IMR-90 (cell line): ENCODE measurements around the gene PRRC2A. TPM values are rescaled to one million over a fixed set of nuclear protein-coding genes. Genes with fewer than 3 reads are reported as not detected.

Source experiments
- ATAC-seq: fragments of 200-7000 bp; cut with Tn5 transposase; 2 replicates; pipeline ENCODE4 v1.9.1; 2020; ENCODE audit warnings: low read depth, mild to moderate bottlenecking, moderate library complexity
- BruUV-seq: library from RNA; stranded (reverse); fragments of 400-500 nt; replicated peaks from 2 replicates; lab custom pipeline; 2021; lab: Mats Ljungman, UMichigan
- CTCF ChIA-PET: fragments of 300-600 bp; formaldehyde crosslinking; extraction: SDS; loops from one replicate; lab custom pipeline; 2021; ENCODE audit warnings: antibody characterized with exemption; lab: Yijun Ruan, JAX
- POLR2A ChIA-PET: fragments of 300-600 bp; sonication (Branson Sonifier 250); formaldehyde crosslinking; loops from one replicate; lab custom pipeline; 2022; ENCODE audit warnings: antibody characterized with exemption; ENCODE audit not compliant: unreplicated experiment; lab: Charles Lee
- DNase-seq: peaks from one replicate; pipeline ENCODE4 v3.0.0; 2013
- H2AFZ ChIP-seq: replicated peaks from 2 replicates; pipeline ENCODE3; 2013; ENCODE audit warnings: low read length, mild to moderate bottlenecking; ENCODE audit not compliant: poor library complexity
- H2AK5ac ChIP-seq: 2 replicates; pipeline ENCODE4 v1.6.1; 2013; ENCODE audit warnings: low read depth, low read length, inconsistent platforms
- H2AK9ac ChIP-seq: replicated peaks from 2 replicates; pipeline ENCODE3; 2013; ENCODE audit warnings: mild to moderate bottlenecking, low read depth, low read length, moderate library complexity; ENCODE audit not compliant: poor library complexity
- H2BK120ac ChIP-seq: 2 replicates; pipeline ENCODE4 v1.6.1; 2013; ENCODE audit warnings: low read depth, low read length, inconsistent platforms
- H2BK15ac ChIP-seq: 3 replicates; pipeline ENCODE4 v1.6.1; 2013; ENCODE audit warnings: low read depth, low read length, inconsistent platforms
- H2BK20ac ChIP-seq: 2 replicates; pipeline ENCODE4 v1.6.1; 2013; ENCODE audit warnings: low read depth, mild to moderate bottlenecking, inconsistent platforms, low read length, moderate library complexity
- H2BK5ac ChIP-seq: 2 replicates; pipeline ENCODE4 v1.6.1; 2013; ENCODE audit warnings: mild to moderate bottlenecking, low read depth, low read length, inconsistent platforms; ENCODE audit not compliant: poor library complexity, severe bottlenecking
- H3K14ac ChIP-seq: replicated peaks from 2 replicates; pipeline ENCODE4 v1.6.1; 2013; ENCODE audit warnings: low read depth, low read length, inconsistent platforms
- H3K18ac ChIP-seq: 2 replicates; pipeline ENCODE4 v1.6.1; 2013; ENCODE audit warnings: low read depth, low read length, control low read depth
- H3K23ac ChIP-seq: 2 replicates; pipeline ENCODE4 v1.6.1; 2013; ENCODE audit warnings: low read depth, low read length, inconsistent platforms
- H3K27ac ChIP-seq: 2 replicates; pipeline ENCODE4 v1.5.1; 2013; ENCODE audit warnings: mild to moderate bottlenecking, control low read depth, low read length; ENCODE audit not compliant: insufficient read depth
- H3K27me3 ChIP-seq: 2 replicates; pipeline ENCODE4 v1.6.1; 2013; ENCODE audit warnings: low read length; ENCODE audit not compliant: control insufficient read depth, insufficient read depth
- H3K36me3 ChIP-seq: 2 replicates; pipeline ENCODE4 v1.6.1; 2013; ENCODE audit warnings: low read length, mixed read lengths; ENCODE audit not compliant: control insufficient read depth, insufficient read depth
- H3K4ac ChIP-seq: 2 replicates; pipeline ENCODE4 v1.6.1; 2013; ENCODE audit warnings: low read depth, low read length, inconsistent platforms
- H3K4me1 ChIP-seq: 2 replicates; pipeline ENCODE4 v1.6.1; 2013; ENCODE audit warnings: low read length, mixed read lengths; ENCODE audit not compliant: control insufficient read depth, insufficient read depth
- H3K4me2 ChIP-seq: 2 replicates; pipeline ENCODE4 v1.6.1; 2013; ENCODE audit warnings: low read depth, mild to moderate bottlenecking, control low read depth, low read length, moderate library complexity
- H3K4me3 ChIP-seq: 2 replicates; pipeline ENCODE4 v1.5.1; 2013; ENCODE audit warnings: low read depth, mild to moderate bottlenecking, control low read depth, low read length, moderate library complexity; ENCODE audit not compliant: insufficient read depth
- H3K56ac ChIP-seq: 2 replicates; pipeline ENCODE4 v1.6.1; 2013; ENCODE audit warnings: low read length, inconsistent platforms; ENCODE audit not compliant: insufficient read depth; ENCODE audit errors: extremely low read depth
- H3K79me1 ChIP-seq, 2 experiments: 2 replicates each; pipeline ENCODE4 v1.6.1; 2013; ENCODE audit warnings: low read length in 2 of 2, inconsistent platforms in 1 of 2, low read depth in 1 of 2
- H3K9ac ChIP-seq: 2 replicates; pipeline ENCODE4 v1.6.1; 2013; ENCODE audit warnings: low read depth, low read length, control low read depth
- H3K9me1 ChIP-seq: 2 replicates; pipeline ENCODE4 v1.6.1; 2013; ENCODE audit warnings: low read length, inconsistent platforms; ENCODE audit not compliant: insufficient read depth
- H3K9me3 ChIP-seq: 2 replicates; pipeline ENCODE4 v1.6.1; 2013; ENCODE audit warnings: low read length; ENCODE audit not compliant: control insufficient read depth, insufficient read depth
- H4K20me1 ChIP-seq: 2 replicates; pipeline ENCODE4 v1.6.1; 2013; ENCODE audit warnings: low read length, inconsistent platforms; ENCODE audit not compliant: insufficient read depth
- H4K5ac ChIP-seq: 2 replicates; pipeline ENCODE4 v1.6.1; 2013; ENCODE audit warnings: mild to moderate bottlenecking, low read depth, low read length, control low read depth
- H4K8ac ChIP-seq, 2 experiments: 2 replicates each; pipeline ENCODE4 v1.6.1; 2013; ENCODE audit warnings: low read depth in 2 of 2, low read length in 2 of 2, control low read depth in 1 of 2, inconsistent platforms in 1 of 2
- H4K91ac ChIP-seq: 2 replicates; pipeline ENCODE4 v1.6.1; 2013; ENCODE audit warnings: low read depth, low read length, inconsistent platforms; ENCODE audit not compliant: insufficient read depth
- CEBPB ChIP-seq: IDR thresholded peaks from 2 replicates; pipeline ENCODE4 v1.6.1; 2012; ENCODE audit warnings: low read depth, low read length, improper control_type of control experiment
- CTCF ChIP-seq: conservative IDR thresholded peaks from 2 replicates; pipeline ENCODE4 v1.5.1; 2012; ENCODE audit warnings: mild to moderate bottlenecking, low read depth, low read length, improper control_type of control experiment
- FOS ChIP-seq: fragments of 150-350 bp; IDR thresholded peaks from 2 replicates; pipeline ENCODE4 v1.6.1; 2016; ENCODE audit warnings: low read depth, low read length
- MXI1 ChIP-seq: IDR thresholded peaks from 2 replicates; pipeline ENCODE4 v1.6.1; 2012; ENCODE audit warnings: low read depth, mild to moderate bottlenecking, low read length, moderate library complexity, borderline replicate concordance
- NFE2L2 ChIP-seq: fragments of 150-350 bp; IDR thresholded peaks from 2 replicates; pipeline ENCODE4 v1.6.1; 2016; ENCODE audit warnings: low read depth, mild to moderate bottlenecking, low read length
- POLR2A ChIP-seq: IDR thresholded peaks from 2 replicates; pipeline ENCODE4 v1.6.1; 2012; ENCODE audit warnings: mild to moderate bottlenecking, low read depth, low read length
- RAD21 ChIP-seq: IDR thresholded peaks from 2 replicates; pipeline ENCODE4 v1.6.1; 2012; ENCODE audit warnings: low read length, improper control_type of control experiment
- RCOR1 ChIP-seq: IDR thresholded peaks from 2 replicates; pipeline ENCODE4 v1.6.1; 2012; ENCODE audit warnings: mild to moderate bottlenecking, low read length, improper control_type of control experiment; ENCODE audit not compliant: insufficient replicate concordance
- RFX5 ChIP-seq: IDR thresholded peaks from 2 replicates; pipeline ENCODE4 v1.8.0; 2012; ENCODE audit warnings: low read depth, mild to moderate bottlenecking, low read length, moderate library complexity
- SMC3 ChIP-seq: fragments of 150-350 bp; IDR thresholded peaks from 2 replicates; pipeline ENCODE4 v1.6.1; 2016; ENCODE audit warnings: low read depth, mild to moderate bottlenecking, antibody characterized with exemption, low read length, moderate library complexity
- USF2 ChIP-seq: fragments of 150-350 bp; IDR thresholded peaks from 2 replicates; pipeline ENCODE4 v1.6.1; 2017; ENCODE audit warnings: mild to moderate bottlenecking, antibody characterized with exemption, low read length, low read depth
- WGBS, 2 experiments: methylation state at CpG; one replicate each; pipeline versions ENCODE4 v1.1.5 to v1.1.7; 2013; ENCODE audit warnings: missing lambda C conversion rate in 2 of 2; ENCODE audit not compliant: insufficient read length in 1 of 2; ENCODE audit errors: extremely low coverage in 2 of 2; 5-methylcytosine and 5-hydroxymethylcytosine counted together
- dilution Hi-C: fragments of 300-500 bp; cut with HindIII; formaldehyde crosslinking; loops from one replicate; pipeline ENCODE4 v1.14.3; 2018; ENCODE audit warnings: low sequenced_read_pairs; ENCODE audit not compliant: unreplicated experiment
- in situ Hi-C: fragments of 300-500 bp; cut with MboI; formaldehyde crosslinking; loops from 3 replicates; pipeline ENCODE4 v1.14.3; 2019; ENCODE audit warnings: low sequenced_read_pairs, inconsistent platforms, mixed read lengths
- intact Hi-C: fragments of 100-400 bp; cut with micrococcal nuclease; formaldehyde crosslinking; loops from 2 replicates; pipeline ENCODE4 v1.10.0; 2022
- polyA plus RNA-seq, 3 experiments: library from polyadenylated mRNA; depleted of rRNA; stranded (reverse); fragments of >200 nt; gene quantifications; 2 replicates each; pipeline ENCODE4 v1.2.3, GENCODE V29; 2012; ENCODE audit warnings: low replicate concordance in 1 of 3
- total RNA-seq: library from RNA; depleted of rRNA; stranded (reverse); fragments of >200 nt; gene quantifications from 2 replicates; pipeline ENCODE4 v1.2.3, GENCODE V29; 2012

Gene PRRC2A
- total and polyA plus RNA-seq, 2 of the 4 experiments (the other 2 are of a cell fraction) = 7.7 to 88.6 TPM

GRCh38 chr6:31575952-31576685 is 44.4 kb upstream of the PRRC2A start:
- Histone ChIP-seq H3K4me3 (no peak overlapping the region), H3K23ac (no peak overlapping the region), H3K9me1 (no peaks in the 10 kb centered on the region), H4K5ac (no peak overlapping the region), H3K4me1 (no peaks in the 10 kb centered on the region), H3K14ac (no peak overlapping the region), H2AFZ (no peak overlapping the region), H2AK5ac (no peak overlapping the region), H3K9me3 (no peaks in the 10 kb centered on the region), H3K56ac (no peak overlapping the region), H2AK9ac (no peak overlapping the region), H3K79me1 (no peaks in the 10 kb centered on the region), H3K4me2 (no peak overlapping the region), H2BK120ac (no peak overlapping the region), H4K91ac (no peak overlapping the region), H3K36me3 (no peaks in the 10 kb centered on the region), H4K20me1 (no peaks in the 10 kb centered on the region), H3K27ac (no peak overlapping the region), H4K8ac (no peak overlapping the region), H3K27me3 (peaks cover 30% of the 10 kb centered on the region), H3K18ac (no peak overlapping the region), H3K9ac (no peak overlapping the region), H2BK15ac (no peak overlapping the region), H2BK5ac (no peak overlapping the region), H2BK20ac (no peak overlapping the region), H3K4ac (no peak overlapping the region)
- dilution Hi-C loops (no loop called here), in situ Hi-C loops (no loop called here), intact Hi-C loops (no loop called here)
- TF ChIP-seq FOS (no peak), MXI1 (no peak), USF2 (no peak), RCOR1 (no peak), RAD21 (no peak), CEBPB (no peak), POLR2A (no peak), NFE2L2 (no peak), SMC3 (no peak), RFX5 (no peak), CTCF (no peak)
- BruUV-seq = no TSS peak
- WGBS, 2 experiments = 52% methylated on average over 4 of the region's 8 CpGs; no CpG with 5 or more reads in 1 of the 2 experiments
- DNase-seq = no peak
- CTCF ChIA-PET = no interaction called here
- no peak for ATAC-seq
- POLR2A ChIA-PET = no interaction called here
